C4-2B (cell line): Measurements from ENCODE around the gene VAMP4.
A peak's percentile ranks its signal among the peaks of the same experiment; 100 is the strongest.

Experiments used
- H3K27ac ChIP-seq: fragments of 450-650 bp; 2 replicates; pipeline ENCODE4 v1.5.1; 2017
- CTCF ChIP-seq: fragments of 450-650 bp; conservative IDR thresholded peaks from 2 replicates; pipeline ENCODE4 v1.5.1; 2017; ENCODE audit warnings: mild to moderate bottlenecking
- ZFX ChIP-seq: fragments of 450-650 bp; IDR thresholded peaks from 2 replicates; pipeline ENCODE4 v1.6.1; 2017

Gene VAMP4

GRCh38 chr1:171741872-171742576, at the start of gene VAMP4:
Gene VAMP4 (minus strand): TSS chr1:171742065. CDS start chr1:171738414, 3,651 bp downstream.
- TF ChIP-seq CTCF (no peak), ZFX (peak; percentile 64)
- H3K27ac ChIP-seq, result peak within 1 kb of the TSS; percentile 86

GRCh38 chr1:171790318-171790717, 48.5 kb upstream of the VAMP4 start:
- TF ChIP-seq CTCF (no peak), ZFX (no peak)
- H3K27ac ChIP-seq, result no peak overlapping the region

- H3K27ac ChIP-seq, result no peak overlapping the region
- TF ChIP-seq CTCF (no peak), ZFX (no peak)
Observed at GRCh38 chr1:171788696-171789095, 46.8 kb upstream of the VAMP4 start.

GRCh38 chr1:171787686-171788480, 46.0 kb upstream of the VAMP4 start:
- no peak overlapping the region for H3K27ac ChIP-seq
- TF ChIP-seq ZFX (no peak), CTCF (no peak)

- no peak overlapping the region for H3K27ac ChIP-seq
- no peak for TF ChIP-seq CTCF
- no peak for TF ChIP-seq ZFX
Observed at GRCh38 chr1:171786534-171786933, 44.7 kb upstream of the VAMP4 start.

GRCh38 chr1:171785766-171786165, 43.9 kb upstream of the VAMP4 start:
- TF ChIP-seq CTCF (no peak), ZFX (no peak)
- no peak overlapping the region for H3K27ac ChIP-seq

GRCh38 chr1:171784784-171785183, 42.9 kb upstream of the VAMP4 start:
- TF ChIP-seq ZFX, result no peak
- TF ChIP-seq CTCF, result no peak
- no peak overlapping the region for H3K27ac ChIP-seq
